VCaP (cell line): ENCODE results near the gene SLC38A11.

ENCODE experiments used
- H3K27ac ChIP-seq: fragments of 450-650 bp; 2 replicates; pipeline ENCODE4 v1.5.1; 2017
- CTCF ChIP-seq: fragments of 450-650 bp; conservative IDR thresholded peaks from 2 replicates; pipeline ENCODE4 v1.5.1; 2017; ENCODE audit warnings: mild to moderate bottlenecking, moderate library complexity

The SLC38A11 gene

DNA sequence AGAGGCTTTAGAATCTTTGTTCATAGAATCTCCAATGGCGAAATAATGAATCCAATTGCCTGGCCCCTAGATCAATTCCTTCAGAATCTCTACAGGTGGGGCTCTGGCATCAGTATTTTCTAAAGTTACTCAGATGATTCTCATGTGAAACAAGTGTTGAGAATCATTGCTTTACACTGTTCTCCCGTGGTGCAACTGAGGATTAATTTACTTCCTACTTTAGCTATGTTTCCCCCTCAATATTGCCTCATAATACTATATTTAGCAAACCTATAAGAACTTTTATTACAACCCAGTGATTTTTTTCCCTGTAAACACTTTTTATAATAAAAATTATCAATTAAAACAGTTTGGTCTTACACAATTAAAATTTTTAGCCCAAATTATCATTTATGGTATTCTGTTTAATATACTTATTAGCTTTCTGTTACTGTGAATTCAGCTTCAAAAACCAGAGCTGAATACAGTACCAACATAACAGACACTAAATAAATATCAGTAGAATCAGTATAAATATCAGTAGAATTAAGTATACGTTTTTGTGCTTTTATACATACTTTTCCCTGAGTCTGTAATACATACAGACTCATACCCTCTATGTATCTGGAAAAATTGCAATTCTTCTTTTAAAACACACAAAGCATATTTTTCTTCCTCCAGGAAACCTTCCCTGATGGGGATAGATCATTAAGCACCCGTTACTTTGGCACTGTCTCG is 20.8 kb downstream of the SLC38A11 start:
- no peak for TF ChIP-seq CTCF
- peak overlapping the region; percentile 90 for H3K27ac ChIP-seq

DNA sequence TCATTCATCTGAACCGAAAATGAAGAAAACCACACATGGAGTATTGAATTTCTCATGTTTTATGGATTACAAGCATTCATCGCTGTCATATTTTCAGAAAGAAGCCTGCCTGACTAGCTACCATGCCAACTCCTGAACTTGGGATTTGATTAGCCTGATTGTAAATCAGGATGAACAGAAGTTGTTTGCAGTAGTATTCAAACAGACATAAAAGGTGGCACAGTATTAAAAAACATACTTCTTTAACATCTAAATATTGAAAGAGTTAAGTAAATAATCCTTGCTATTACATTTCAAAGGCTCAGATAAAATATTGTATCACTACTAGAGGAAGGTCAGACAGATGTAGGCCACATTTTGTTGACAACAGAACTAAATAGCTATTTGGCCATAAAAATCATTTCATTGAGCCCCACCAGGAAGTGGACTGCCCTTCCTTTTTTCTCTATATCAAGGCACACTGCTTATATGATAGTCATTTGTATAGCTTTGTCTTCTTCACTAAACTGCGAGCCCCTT is 21.6 kb downstream of the SLC38A11 start:
- H3K27ac ChIP-seq = peak overlapping the region; percentile 90
- no peak for TF ChIP-seq CTCF

DNA sequence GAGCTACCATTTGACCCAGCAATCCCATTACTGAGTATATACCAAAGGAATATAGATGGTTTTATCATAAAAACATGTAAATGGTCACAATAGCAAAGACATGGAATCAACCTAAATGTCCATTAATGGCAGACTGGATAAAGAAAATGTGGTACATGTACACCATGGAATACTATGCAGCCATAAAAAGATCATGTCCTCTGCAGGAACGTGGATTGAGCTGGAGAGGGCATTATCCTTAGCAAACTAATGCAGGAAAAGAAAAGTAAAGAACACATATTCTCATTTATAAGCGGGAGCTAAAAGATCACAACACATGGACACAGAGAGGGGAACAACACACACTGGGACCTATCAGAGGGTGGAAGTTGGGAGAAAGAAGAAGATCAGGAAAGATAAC is 22.9 kb downstream of the SLC38A11 start:
- TF ChIP-seq CTCF = no peak
- H3K27ac ChIP-seq = peak overlapping the region; percentile 90

GRCh38 chr2:164928101-164928673 is 27.1 kb downstream of the SLC38A11 start:
- no peak for TF ChIP-seq CTCF
- H3K27ac ChIP-seq = no peak overlapping the region

DNA sequence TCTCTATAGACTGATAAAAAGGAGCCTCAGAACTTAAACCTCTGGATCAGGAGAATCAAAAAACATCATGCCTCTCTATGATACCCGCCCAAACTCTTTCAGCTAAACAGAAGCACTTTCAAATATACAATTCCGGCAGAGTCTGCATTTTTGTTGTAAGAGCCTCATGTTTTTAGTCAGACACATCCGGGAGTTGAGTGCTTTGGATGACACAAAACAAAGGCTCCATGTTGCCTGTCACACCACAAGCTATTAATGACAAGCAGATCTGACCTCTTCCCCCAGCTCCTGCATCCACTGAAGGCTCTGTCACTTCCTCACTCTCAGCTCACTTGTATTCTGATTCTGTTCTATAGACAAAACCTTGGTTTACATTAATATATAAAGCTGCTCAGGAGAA is 33.2 kb downstream of the SLC38A11 start:
- no peak for TF ChIP-seq CTCF
- H3K27ac ChIP-seq = peak overlapping the region; percentile 31; the same call in 1 of the 2 replicates

- TF ChIP-seq CTCF = no peak
- peak overlapping the region; percentile 31; the same call in 1 of the 2 replicates for H3K27ac ChIP-seq
Measured at GRCh38 chr2:164920430-164920829, 34.9 kb downstream of the SLC38A11 start.

DNA sequence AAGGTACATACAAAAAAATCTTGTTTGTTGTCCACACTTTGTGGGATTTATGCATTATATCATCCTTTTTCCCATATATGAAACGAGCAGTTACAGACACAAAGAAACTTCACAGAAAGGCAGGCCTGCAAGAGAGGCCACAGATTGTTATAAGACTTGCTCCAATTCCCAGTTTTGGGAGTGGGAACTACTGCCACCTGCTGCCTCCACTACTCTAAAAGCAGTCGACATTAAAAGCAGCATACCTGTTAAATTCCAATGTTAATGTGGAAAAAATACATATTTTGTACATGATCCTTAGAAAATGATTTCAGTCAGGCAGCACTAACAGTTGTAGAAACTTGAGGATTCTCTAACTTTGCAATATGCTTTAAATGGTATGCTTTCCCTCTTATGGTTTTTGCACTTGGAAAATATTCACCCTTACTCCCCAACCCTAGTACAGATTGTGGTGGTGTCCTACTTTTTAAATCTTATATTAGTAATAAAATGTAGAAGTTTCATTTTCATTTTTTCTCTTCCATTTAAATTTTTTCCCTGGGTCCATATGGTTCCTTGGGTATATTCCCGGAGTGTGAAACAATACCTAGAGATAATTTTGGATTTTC is 37.9 kb downstream of the SLC38A11 start:
- TF ChIP-seq CTCF = peak; percentile 84
- H3K27ac ChIP-seq = 0 out of 2 replicates have a peak overlapping the region, but pooled peaks have one; percentile 31
